ENCODE results near the gene GUF1.

Gene GUF1, protein sequence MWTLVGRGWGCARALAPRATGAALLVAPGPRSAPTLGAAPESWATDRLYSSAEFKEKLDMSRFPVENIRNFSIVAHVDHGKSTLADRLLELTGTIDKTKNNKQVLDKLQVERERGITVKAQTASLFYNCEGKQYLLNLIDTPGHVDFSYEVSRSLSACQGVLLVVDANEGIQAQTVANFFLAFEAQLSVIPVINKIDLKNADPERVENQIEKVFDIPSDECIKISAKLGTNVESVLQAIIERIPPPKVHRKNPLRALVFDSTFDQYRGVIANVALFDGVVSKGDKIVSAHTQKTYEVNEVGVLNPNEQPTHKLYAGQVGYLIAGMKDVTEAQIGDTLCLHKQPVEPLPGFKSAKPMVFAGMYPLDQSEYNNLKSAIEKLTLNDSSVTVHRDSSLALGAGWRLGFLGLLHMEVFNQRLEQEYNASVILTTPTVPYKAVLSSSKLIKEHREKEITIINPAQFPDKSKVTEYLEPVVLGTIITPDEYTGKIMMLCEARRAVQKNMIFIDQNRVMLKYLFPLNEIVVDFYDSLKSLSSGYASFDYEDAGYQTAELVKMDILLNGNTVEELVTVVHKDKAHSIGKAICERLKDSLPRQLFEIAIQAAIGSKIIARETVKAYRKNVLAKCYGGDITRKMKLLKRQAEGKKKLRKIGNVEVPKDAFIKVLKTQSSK

DNA sequence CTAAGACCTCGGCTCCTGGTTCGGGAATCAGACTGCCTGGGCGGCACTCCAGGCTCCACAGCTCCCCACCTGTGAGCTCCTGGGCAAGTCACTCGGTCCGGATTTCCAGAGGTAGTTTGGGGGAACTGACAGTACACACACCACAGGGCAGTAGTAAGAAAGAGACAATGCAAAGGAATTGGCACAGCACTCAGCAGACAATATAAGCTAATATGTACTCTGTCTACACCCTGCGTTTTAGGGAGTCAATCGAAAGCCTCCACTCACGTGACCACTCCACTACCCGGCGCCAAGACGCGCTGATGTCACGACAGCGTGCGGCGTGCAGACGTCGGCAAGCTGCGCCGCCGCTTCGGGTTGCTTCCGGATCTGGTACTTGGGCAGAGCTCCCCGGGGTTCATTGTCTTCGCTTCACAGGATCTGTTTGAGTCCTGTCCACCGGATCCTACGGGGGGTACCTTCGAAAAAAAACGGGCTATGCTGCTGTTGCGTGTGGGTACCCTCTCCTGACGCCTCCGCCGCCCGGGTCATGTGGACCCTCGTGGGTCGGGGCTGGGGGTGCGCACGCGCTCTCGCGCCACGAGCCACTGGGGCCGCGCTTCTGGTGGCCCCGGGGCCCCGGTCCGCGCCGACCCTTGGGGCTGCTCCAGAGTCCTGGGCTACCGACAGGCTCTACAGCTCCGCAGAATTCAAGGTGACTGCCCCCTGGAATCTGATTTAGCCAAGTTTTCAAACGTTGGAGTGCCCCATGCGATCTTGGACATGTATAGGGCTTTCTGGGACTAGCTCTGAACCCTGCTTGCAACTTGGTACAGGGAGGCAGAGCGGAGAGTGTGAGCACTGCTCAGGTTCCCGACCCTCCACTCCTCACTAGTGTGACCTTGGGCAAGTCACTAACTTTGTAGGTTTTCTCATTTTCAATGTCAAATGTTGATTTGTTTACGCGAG lies at the start of gene GUF1:
GUF1 (plus strand) TSS at position 327 of the 948 bp plus-strand sequence; CDS start at position 530, 203 bp downstream.
- DNase-seq = peak; percentile 87

DNA sequence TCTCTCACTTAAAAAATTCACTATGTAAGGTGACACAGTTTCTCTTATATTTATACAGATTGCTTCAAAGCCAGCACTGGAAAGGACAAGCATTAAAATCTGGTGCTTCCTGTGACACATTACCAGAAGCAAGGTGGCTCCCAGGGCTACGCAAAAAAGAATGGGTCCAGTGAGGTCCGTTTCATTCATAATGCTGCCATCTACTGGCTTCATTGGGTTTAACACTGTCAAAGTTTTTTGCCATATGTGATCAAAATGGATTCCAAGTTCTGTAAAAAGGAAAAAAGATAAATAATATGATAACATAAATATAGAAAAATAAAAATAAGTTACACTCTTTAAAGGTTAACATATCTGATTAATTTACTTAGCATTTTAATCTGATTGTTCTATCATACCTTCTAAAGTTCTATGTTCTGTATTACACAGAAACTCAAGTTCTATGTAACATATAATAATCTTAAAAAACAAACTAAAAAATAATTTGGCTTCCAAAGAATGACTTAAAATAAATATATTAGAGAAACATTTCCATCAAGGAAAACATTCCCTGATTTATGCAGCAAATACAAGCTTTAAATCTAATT lies 48.8 kb upstream of the GUF1 start:
- no peak for DNase-seq

DNA sequence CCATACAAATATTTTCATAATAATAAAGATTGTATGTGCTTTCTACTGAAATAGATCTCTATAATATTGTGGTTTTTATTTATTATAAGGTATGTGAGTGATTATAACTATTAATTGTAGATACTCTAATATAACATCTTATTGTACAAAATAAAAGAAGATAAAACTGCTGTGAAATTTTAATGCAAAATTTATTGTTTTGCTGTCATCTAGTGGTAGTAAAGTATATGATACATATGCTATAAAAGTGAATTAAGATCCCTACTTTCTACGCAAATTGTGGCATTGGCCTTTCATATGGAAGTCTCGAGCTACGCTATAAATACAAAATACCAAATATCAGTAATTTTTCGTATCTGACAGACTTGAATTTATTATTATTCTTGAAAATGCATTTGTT lies 46.1 kb upstream of the GUF1 start:
- no peak for DNase-seq

DNA sequence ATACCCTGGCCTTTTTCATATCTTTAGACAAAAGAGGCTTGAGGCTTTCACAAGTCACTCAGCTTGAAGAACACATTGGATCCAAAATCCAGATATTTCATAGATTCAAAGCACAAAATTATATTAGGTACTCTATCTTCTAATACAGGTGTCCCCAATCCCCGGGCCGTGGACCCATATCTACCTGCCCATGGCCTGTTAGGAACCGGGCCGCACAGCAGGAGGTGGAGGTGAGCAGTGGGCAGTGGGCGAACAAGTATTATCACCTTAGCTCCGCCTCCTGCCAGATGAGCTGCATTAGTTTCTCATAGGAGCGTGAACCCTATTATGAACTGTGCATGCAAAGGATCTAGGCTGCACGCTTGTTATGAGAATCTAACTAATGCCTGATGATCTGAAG lies 45.5 kb upstream of the GUF1 start:
- no peak for DNase-seq

DNA sequence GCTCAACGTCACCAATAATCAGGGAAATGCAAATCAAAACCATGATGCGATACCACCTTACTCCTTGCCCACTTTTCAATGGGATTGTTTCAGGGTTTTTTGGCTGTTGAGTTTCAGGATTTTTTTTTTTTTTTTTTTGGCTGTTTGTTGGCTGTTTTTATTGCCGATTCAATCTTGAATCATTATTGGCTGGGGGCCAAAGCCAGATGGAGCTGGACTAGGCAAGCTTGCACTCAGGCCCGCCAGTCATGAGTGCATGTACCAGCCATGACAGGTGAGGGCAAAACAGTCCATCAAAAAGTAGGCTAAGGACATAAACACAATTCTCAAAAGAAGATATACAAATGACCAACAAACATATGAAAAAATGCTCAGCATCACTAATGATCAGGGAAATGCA lies 40.1 kb upstream of the GUF1 start:
- DNase-seq = no peak

DNA sequence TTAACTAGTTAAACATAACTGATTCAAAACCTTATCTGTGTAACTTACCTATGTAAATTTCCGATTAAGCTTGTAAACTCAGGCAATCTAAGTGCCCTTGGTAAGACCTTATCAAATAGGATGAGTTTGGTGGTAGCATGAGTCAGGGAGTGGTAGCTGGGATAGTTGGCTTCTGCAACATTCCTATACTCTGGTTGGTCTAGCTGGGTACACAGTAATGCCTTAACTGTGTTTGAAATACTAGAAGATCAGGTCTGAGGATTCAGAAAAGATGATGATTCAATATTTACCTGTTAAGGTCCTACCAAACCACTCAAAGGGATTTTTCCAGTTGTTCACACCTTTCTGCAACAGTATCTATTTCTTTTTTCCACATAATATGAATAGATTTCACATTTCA lies 32.1 kb upstream of the GUF1 start:
- no peak for DNase-seq

DNA sequence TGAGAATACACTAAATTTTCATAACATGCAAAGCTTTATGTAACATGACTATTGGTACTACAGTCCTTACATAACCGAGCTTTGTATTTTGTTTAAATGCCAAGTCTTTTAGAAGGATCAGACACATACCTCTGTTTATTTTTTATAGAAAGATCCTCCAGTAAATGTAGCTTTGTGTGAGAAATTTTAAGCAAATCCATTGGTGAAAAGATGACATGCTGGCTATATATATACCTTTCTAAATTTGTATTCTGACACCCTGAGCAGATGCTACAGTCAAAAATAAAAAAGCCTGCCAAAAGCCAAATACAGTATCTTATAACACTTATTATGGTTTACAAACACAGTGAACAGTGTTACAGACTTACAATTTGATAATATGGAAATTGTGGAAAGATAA lies 26.8 kb upstream of the GUF1 start, which contains the start of gene YIPF7:
YIPF7 (minus strand) TSS at position 201 of the 400 bp plus-strand sequence. CDS start 1,525 bp downstream, outside the sequence.
- DNase-seq = no peak

DNA sequence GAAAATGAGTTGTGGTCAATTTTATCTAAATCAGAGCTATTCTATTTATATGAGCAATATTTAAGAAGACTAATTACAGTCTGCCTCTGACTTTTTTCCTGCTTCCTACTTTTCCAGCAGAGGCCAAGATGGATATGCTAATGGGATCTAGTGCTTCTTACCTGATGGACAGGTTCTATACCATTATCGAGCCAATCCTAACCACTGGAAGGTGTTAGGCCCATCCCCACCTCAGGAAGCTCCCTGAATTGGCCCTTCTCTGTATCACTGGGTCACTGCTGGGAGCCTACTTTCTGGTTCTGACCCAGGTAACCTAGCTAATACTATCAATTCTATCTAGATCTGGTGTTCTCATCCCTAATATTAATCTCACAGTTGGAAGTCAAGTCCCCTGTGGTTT lies 26.2 kb upstream of the GUF1 start:
- no peak for DNase-seq

DNA sequence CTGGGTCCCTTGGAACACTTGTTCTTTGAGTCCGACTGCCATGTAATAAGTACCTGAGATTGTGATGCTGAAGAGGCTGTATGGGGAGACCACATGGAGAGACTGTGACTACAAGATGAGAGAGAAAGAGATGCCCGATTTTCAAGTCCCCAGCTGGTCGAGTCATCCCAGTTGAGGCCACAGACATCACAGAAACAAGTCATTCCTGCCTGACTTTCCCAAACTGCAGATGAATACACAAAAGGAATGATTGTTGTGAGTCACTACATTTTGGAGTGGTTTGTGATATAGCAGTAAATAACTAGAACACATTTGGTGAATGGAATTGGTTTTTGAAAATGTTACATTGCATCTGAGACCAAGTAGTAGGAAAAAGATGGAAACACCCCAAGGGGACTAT lies 17.8 kb upstream of the GUF1 start:
- DNase-seq = no peak

DNA sequence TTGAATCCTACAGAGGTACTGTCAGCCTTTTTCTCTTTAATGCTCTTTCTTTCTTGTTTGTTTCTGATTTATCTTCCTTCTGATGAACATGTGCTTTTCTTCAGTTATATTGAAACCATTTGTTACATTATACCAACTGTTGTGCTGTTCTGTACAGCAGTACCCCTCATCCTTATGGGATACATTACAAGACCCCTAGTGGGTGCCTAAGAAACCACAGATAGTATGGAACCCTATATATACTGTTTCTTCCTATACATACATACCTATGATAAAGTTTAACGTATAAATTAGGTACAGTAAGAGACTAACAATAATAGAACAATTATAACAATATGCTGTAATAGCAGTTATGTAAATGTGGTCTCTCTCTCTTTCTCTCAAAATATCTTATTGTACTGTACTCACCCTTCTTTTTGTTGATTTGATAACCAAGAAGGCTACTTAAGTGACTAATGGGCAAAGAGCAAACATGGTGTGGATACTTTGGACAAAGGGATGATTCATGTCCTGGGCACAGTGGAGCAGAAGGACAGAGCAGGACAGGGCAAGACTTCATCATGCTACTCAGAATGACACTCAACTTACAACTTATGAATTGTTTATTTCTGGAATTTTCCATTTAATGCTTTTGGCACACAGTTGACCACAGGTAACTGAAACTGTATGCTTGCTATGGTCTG lies 16.1 kb upstream of the GUF1 start:
- no peak for DNase-seq

DNA sequence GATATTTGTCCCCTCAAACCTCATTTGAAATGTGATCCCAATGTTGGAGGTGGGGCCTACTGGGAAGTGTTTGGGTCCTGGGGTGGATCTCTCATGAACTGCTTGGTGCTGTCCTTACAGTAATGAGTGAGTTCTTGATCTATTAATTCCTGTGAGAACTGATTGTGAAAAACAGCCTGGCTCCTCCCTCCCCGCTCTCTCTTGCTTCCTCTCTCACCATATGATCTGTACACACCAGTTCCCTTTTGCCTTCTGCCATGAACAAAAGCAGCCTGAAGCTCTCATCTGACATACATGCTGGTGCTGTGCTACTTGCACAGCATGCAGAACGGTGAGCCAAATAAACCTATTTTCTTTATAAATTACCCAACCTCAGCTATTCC lies 15.6 kb upstream of the GUF1 start:
- no peak for DNase-seq

DNA sequence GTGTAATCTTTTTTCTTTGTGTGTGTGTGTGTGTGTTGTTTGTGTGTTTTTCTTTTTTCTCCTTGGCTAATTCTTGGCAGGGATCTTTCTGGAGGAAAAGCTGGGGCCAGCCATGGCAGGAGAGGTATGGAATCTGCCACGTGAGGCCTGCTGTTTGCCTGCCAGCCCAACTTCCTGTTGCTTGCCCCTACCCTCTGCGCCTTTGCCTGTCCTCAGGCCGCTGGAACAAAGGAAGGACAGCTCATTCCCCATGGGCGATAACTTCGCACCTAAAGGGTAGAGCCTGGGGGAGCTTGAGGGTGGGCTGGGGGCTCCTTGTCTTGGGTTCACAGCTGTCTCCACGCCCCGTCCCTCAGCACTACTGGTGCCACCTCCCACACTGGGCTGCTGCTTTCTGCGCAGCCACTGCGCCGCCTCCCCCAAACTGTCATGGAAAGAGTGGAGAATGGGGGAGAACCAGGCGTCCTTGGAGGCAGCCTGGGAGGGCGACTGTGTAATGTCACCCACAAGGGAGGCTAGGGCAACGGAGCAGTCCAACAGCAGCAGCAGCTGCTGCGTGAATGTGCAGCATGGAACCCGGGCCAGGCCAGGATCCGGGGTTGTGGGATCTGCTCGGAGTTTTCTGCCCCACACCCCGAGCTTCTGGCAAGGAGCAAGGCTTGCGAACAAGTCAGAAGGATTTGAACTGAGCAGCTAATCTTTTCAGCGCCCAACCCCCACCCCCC lies 14.5 kb upstream of the GUF1 start:
- DNase-seq = no peak

DNA sequence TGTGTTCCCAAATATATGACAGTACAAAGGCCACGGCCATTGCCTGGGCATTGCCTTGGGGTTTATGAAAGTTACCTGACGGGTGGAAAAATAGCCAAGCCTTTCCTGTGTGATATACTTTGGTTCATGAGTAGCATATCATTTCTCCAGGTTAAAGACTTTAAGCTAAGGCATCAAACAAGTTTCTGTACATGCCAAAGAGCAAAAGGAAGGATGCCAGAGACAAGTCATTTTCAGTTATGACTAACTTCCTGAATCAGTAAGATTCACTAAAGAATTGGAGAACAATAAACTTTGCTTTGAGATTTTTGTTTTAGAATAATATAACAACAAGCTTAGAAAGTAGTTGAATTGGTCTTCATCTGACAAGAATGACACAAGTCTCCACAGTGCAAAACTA lies 9.7 kb upstream of the GUF1 start:
- DNase-seq = no peak

DNA sequence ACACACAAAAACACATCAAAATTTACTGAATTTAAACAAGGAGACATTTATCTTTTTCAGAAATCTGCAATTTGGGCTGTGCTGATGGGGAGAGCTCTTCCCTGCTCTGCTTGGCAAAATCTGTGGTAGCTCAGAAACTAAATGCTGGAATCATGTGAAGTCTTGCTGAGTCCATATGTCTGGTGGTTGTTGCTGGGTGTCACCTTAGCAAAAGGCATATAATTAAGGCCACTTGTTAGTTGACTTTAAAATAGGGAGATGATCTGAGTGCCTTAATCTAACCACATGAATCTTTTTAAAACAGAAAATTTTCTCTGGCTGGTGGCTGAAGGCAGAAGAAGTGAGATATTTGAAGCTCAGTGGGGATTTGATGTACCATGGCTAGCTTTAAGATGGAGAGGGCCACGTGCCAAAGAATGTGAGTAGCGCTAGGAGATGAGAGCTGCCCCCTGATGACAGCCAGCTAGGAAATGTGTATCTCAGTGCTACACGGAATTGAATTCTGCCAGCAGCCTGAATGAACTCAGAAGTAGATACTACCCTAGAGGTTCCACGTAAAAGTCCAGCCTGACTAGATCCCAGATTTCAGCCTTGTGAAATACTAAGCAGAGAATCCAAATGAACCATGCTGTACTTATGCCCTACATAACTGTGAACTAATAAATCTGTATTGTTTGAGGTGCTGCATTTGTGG lies 7.6 kb upstream of the GUF1 start:
- no peak for DNase-seq

DNA sequence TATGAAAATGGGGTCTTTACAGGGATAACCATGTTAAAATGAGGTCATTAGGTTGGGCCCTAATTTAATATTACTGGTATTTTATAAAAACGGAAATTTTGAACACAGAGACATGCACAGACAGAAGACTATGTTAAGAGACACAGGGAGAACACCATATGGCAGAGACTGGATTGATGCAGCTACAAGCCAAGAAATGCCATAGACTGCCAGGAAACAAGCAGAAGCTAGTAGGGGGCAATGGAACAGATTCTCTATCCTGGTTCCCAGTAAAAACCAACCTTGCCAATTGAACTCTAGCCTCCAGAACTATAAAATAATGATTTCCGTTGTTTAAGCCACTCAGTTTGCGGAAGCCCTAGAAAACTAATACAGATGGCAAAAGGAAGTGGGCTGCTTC lies 6.6 kb upstream of the GUF1 start:
- DNase-seq = no peak

DNA sequence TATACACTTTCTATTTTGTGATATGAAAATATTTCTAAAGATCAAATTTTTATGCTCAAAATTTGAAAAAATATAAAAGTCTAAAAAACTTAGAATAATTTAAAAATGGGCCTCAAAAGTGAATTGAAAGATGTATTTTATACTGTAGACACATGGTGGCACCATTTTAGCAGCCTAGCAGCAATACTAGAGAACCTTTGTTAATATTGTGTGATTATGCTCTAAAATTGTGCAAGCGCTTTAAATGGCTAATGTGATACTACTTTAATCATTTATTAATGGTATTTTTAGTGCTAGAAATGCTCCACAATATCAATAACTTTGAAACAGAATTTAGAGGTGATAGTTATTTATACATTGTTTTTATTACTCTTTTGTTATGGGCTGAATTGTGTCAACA lies 3.7 kb upstream of the GUF1 start:
- no peak for DNase-seq

DNA sequence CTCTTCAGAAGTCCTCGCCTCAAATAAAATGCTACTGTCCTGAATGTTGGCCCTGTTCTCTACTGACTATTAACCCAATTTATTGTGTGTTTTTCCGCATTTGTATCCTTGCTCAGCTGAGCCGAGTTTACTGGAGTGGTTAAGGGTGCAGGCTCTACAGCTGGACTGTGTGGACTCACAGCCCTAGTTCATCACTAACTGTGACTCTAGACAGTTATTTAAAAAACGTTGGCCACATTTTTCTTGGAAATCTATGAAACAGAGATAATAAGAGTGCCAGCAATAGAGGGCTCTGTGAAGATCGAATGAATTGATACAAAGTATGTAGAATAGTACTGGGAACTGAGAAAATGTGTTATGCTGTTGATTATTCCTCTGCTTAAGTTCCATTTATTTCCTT lies 2.9 kb upstream of the GUF1 start:
- no peak for DNase-seq

DNA sequence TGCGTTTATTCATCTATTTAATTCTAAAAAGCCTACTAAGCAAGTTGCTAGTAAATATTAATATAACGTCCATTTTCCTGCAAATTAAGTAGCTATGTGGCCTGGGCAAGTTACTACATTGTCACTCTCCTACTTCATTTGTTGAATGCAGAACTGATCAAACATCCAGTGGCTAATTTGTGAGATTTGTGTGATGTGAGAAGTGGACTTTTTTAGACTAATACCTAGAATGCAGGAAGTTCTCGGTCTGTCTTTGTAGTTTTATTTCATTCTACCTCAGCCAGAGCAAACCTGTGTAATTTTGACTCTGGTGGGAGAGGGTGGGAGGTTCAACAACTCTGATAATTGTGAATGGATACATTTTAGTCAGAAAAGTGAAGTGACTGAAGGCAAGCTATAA lies 840 bp downstream of the GUF1 start:
- no peak for DNase-seq

DNA sequence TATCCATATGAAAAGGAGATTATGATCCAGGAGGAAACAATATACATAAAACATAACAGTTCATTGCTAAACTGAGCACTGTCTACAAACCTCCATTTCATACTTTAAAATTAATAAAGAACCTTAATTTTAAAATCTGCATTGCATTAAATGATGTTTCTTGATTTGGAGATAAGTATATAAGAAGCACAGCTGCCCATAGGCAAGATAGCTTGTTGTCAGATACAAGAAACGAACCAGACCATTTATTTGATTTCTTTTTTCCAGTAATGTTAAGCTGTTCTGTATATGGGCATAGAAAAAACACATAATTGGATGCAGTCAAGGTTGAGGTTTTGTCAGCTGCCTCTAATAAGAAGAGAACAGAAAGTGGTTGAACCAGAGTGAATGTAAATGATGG lies 6.4 kb downstream of the GUF1 start:
- no peak for DNase-seq

DNA sequence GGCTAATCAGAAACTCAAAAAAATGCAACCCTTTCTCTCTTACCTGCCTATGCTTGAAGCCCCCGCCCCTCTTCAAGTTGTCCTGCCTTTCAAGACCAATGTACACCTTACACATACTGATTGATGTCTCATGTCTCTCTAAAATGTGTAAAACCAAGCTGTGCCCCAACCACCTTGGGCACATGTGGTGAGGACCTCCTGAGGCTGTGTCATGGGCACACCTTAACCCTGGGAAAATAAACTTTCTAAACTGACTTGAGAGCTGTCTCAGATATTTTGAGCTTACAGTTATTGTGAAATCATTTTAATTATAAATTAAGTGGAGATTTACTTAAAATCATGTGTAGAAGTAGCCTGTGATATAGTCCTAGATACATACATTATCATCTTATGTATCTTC lies 22.2 kb downstream of the GUF1 start:
- no peak for DNase-seq

DNA sequence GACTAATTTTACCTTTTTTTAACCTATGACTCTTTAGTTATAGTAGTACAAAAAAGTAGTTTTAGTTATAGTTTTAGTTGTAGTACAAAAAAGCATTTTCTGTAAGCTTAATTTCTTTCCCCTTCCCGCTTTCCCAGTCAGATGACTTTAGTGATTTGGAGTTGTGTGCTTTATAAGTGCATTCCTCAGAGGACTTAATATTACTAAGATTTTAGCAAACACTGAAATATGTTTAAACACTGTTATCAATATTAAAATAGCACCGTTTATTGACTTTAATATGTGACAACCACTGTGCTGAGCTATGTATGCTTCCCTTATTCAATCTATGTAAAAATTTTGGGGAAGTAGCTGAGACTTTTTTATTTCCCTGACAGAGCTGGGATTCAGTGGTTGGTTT lies 22.8 kb downstream of the GUF1 start:
- DNase-seq = no peak

Measured in activated T-cell treated with anti-CD3 and anti-CD28 coated beads, Interleukin-2, amount 50 U/mL, for 1 hour (primary cell).